T47D (cell line): Measurements from ENCODE around the gene FCRL6.
A peak's percentile ranks its signal among the peaks of the same experiment; 100 is the strongest.

Source experiments
- DNase-seq, 2 experiments: peaks; one replicate each; pipeline versions ENCODE4 v3.0.0 to v3.0.0-alpha.2; 2011 to 2012; ENCODE audit warnings: low read depth in 1 of 2, low spot score in 1 of 2
- JUND ChIP-seq: IDR thresholded peaks from 2 replicates; pipeline ENCODE4 v1.6.1; 2012; ENCODE audit warnings: low read depth
- in situ Hi-C: cut with HindIII; loops from 2 replicates; pipeline ENCODE4 v1.10.0; 2016; ENCODE audit warnings: low sequenced_read_pairs, low pct_unique_long_range_greater_than_20kb

Gene FCRL6

DNA sequence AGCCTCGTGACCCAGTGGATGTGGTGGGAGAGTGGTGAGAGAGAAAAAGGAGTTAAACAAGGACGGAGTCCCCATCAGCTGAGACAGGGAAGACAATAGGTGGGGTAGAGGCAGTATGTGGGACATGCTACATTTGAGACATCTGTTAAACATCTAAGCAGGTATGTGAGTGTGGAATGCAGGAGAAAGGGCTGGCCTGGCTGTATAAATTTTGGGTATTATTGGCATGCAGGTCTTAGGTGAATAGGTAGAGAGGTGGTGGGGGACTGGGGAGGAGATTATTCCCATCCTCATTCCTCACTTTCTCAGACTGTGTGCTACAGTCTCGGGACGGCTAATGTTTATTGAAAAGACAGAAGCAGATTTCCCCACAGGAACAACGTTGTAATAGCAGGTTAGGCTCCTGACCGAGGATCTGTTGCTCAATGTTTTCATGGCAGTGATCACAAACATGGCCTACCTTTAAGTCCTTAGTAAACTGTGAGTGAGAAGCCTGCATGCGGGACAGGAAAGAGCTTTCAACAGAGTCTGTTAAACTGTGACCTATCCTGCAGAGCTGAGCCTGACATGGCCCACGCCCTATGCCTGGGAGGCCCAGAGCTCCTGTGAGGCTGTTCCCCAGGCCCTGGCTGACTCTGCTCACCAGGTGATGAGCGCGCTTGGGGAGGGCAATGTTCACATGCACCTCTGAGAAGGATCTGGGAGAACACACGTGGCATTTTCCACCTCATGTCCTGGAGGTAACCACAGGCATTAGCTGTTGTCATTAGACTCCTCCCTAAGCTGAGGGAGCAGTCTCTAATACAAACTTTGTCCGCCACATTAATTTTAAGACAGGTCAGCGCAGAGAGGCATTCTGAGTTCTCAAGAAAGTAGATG is 43.8 kb downstream of the FCRL6 start:
- no peak for TF ChIP-seq JUND
- in situ Hi-C loops, result no loop called here
- DNase-seq, result no peak

GRCh38 chr1:159847231-159847630 is 45.1 kb downstream of the FCRL6 start:
- in situ Hi-C loops, result no loop called here
- no peak for DNase-seq
- TF ChIP-seq JUND, result no peak

- in situ Hi-C loops, result no loop called here
- no peak for TF ChIP-seq JUND
- no peak for DNase-seq
These were observed 46.2 kb downstream of the FCRL6 start for GRCh38 chr1:159848326-159848725.

DNA sequence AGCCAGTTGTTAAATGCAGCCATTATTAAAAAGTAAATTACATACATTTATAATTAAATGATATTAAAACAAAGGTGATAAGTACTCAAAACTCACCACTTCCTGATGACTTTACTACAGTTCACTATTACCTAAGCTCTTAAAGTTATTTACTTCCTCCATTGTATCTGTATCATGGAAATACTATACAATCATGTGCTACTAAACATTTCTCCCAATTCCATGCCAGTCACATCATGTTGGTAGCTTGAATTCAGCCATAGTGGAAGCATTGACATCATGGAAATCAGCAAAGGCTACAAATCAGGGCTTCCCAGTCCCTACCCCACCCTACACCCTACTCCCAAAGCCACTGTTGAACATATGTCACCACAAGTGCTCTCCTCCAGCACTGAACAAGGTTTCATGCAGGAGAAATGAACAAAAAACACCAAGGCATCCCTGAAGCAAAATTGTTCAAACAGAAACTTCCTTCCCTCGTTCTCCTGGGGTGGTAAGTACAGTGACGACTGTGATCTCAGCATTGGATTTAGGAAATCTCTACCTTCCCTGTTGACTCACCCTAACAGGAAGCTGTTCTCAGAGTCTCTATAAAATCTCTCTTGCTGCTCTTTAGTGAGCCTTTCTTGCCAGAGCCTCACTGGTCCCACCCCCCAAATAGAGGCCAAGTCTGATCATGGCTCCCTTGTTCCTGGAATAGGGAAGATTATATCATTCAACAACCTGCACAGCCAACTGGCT is 47.6 kb downstream of the FCRL6 start:
- in situ Hi-C loops, result no loop called here
- DNase-seq, result no peak
- TF ChIP-seq JUND, result no peak

GRCh38 chr1:159851407-159851806 is 49.2 kb downstream of the FCRL6 start:
- DNase-seq, result no peak
- no peak for TF ChIP-seq JUND
- in situ Hi-C loops, result no loop called here

DNA sequence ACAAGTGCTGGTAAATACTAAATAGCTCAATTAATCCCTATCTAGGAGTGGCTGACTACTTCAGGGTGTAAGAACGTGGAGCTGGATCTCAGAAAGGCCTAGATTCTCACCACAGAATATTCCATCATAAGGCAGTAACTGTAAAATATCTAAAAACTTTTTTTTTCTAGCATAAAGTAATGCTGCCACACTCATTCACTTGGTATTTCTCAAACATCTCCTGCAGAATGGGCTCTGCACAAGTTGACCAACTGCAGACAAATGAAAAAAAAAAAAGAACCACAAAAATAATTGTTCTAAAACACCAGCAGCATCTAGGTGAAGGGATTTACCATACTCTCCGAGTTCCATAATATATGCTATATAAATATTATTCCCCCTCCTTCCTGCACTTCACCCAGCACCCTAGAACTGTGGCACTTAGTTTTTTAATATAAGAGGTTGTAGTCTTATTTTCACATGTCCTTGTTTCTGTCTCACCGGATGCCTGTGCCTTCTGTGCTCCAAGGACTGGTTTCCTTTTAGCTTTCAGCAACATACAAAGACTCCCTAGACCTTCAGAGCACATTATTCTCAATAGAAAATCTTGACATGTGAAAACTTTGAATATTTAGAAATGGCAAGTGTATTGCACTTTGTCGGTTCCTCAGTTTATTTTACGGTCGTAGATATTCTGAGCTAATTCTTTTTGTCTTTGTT is 51.4 kb downstream of the FCRL6 start:
- in situ Hi-C loops, result no loop called here
- no peak for TF ChIP-seq JUND
- no peak for DNase-seq

GRCh38 chr1:159854116-159854692 is 52.0 kb downstream of the FCRL6 start:
- in situ Hi-C loops, result no loop called here
- peak; percentile 58 to 61 for DNase-seq

DNA sequence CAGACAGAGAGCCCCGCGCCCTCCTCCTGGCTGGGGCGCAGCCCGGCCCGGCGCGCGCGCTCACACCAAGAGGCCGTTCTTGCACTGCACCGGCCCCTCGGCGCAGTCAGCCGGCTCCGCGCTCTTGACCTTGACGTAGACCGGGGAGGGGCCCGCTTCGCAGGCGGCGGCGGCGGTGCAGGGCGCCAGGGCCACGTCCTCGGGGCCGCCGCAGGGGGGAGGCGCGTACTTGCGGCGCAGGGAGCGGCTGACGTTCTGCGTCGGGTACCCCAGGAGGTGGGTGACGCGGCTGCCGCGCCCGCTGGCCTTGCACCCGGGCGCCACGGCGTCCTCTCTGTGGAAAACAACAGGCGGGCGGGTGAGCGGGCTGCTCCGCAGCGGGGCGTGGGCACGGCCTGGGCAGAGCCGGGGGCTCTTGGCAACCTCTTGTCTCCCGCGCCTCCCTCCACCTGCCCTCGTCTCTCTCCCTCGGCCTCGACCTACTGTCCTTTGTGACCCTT is 52.6 kb downstream of the FCRL6 start:
- in situ Hi-C loops, result no loop called here
- no peak for TF ChIP-seq JUND
- DNase-seq, result peak; percentile 79 to 87

More at GRCh38 chr1:159854116-159854692, 52.0 kb downstream of the FCRL6 start:
- no peak for TF ChIP-seq JUND

GRCh38 chr1:159855709-159856108 is 53.5 kb downstream of the FCRL6 start:
- in situ Hi-C loops, result no loop called here

DNA sequence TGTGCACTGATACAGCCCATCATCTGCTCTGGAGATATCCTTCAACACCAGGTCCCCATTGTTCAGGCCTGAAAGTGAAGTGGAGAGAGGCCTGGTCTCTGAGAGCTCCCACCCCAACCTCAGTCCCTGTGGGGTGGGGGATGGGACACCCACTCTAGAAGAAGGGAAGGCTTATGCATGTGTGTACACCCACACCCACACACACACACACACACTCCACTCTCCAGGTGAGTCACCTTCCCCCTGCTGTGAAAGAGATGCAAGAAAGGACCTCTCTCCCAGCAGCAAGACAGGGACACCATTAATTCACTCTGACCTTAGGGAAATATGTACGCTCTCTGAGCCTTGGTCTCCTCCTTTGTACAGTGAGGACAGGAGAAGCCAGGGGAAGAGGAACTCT is 54.4 kb downstream of the FCRL6 start:
- in situ Hi-C loops, result no loop called here
- no peak for DNase-seq
- TF ChIP-seq JUND, result no peak

More at GRCh38 chr1:159855709-159856108, 53.5 kb downstream of the FCRL6 start:
- DNase-seq, result no peak
- TF ChIP-seq JUND, result no peak

GRCh38 chr1:159857889-159858288 is 55.7 kb downstream of the FCRL6 start:
- DNase-seq, result no peak
- in situ Hi-C loops, result no loop called here

GRCh38 chr1:159859767-159860322 is 57.7 kb downstream of the FCRL6 start:
- in situ Hi-C loops, result no loop called here

More at GRCh38 chr1:159857889-159858288, 55.7 kb downstream of the FCRL6 start:
- TF ChIP-seq JUND, result no peak

More at GRCh38 chr1:159859767-159860322, 57.7 kb downstream of the FCRL6 start:
- TF ChIP-seq JUND, result no peak
- DNase-seq, result no peak
